Middle frontal gyrus (tissue), 1 donor: Measurements from ENCODE around the gene KLF7.

Experiments
- DNase-seq: peaks from one replicate; pipeline ENCODE4 v3.0.0-alpha.2; 2015; ENCODE audit warnings: low spot score; ENCODE audit errors: extremely low spot score

Gene KLF7

GRCh38 chr2:207167099-207167923 lies 1.6 kb upstream of the KLF7 start:
- no peak for DNase-seq

GRCh38 chr2:207166349-207167098 lies 776 bp upstream of the KLF7 start:
- no peak for DNase-seq

GRCh38 chr2:207166039-207166348 lies 246 bp upstream of the KLF7 start:
- peak; percentile 98 for DNase-seq

GRCh38 chr2:207164006-207164831 lies 1.5 kb downstream of the KLF7 start:
- DNase-seq, result no peak

GRCh38 chr2:207163756-207164005 lies 2.1 kb downstream of the KLF7 start:
- DNase-seq, result no peak

- no peak for DNase-seq
Observed at GRCh38 chr2:207163053-207163755, 2.5 kb downstream of the KLF7 start.

DNA sequence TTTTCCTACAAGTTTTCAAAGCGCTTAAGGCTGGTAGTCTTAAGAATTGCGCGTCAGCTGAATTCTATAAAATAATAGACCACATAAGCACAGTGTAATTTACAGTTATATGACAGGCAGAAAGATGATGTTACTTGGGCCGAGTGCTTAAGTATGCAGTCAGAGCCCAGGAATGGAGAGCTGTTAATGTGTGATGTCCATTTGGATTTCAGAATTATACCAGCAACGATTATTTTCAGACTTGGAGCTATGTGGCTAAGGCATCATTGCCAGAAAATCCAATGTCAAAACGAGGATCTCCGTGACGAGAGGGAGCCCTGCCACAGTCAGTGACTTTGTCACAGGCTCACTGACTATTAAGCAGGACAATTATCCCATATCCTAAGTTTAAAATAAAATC lies 3.4 kb downstream of the KLF7 start:
- no peak for DNase-seq

DNA sequence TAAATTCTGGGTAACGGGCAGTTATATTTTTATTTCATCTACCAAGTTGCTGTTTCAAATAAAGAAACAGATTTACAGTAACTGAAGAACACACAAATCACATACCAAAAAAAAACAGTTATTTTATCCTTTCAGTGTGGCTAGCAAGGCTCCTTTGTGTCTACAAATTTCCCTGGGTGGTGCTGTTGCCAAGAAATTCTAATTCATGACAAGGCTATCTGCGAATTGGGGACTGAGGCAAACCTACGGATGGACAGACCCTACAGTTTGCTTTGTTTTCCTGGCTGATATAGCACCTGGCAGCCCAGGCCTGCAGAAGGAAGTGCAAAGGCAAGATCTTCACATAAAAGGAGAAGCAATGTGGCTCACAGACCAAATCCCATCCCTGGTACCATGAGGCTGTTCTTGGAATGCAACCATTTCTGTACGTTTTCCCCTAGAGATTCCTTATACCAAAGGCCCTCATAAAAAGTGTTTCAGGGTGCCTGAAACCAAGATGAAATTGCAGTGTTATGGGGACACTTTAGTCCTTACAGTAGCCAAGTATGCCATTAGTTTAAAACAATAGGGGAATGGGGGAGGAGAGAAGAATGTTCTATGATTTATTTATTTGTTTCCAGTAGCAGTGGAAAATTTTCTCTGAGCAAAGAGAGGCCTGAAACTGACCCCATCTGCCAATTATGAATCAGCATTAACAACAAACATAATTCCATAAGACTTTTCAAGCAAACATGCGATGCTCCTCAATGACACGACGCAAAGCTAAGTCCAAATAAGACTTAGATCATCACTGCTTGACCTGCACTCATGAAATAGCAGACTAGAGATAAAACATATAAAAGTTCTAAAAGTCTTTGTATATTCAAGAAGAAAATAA lies 4.3 kb downstream of the KLF7 start:
- DNase-seq, result no peak

- no peak for DNase-seq
Observed at GRCh38 chr2:207160115-207160514, 5.6 kb downstream of the KLF7 start.

DNA sequence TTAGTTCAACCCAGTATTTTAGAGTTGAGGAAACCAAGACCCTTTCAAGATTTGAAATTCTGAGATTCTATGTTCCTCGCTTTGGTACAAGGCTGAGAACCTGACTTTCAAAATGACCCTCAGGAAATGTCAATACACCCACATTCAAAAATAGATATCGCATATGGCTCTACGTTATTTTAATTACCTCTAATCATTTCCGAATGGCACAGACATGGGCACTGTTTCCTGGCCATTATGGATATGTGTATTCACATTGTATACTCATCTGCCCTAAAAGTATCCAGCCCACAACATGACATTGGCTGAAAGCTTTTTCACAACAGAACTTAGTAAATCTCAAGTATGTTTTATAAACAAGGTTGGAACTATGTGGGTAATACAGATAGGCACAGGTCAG lies 6.7 kb downstream of the KLF7 start:
- DNase-seq, result no peak

DNA sequence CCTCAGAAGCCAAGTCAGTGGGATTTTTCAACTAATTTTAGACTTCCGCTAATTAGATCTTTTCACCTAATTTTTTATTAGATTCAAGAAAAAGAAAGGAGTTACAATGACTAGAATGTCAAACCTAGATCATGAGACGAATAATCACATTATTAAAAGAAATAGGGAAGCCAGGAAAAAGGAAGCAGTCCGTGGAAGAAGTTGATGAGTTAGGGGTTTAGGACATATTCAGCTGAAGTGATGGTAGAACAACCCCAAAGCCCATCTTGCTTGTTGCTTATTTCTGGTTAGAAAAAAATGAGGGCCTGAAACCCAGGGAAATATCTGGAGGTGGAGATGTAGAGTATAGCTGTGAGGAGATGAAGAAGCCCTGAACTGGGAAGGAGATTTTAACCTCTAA lies 8.0 kb downstream of the KLF7 start:
- no peak for DNase-seq

DNA sequence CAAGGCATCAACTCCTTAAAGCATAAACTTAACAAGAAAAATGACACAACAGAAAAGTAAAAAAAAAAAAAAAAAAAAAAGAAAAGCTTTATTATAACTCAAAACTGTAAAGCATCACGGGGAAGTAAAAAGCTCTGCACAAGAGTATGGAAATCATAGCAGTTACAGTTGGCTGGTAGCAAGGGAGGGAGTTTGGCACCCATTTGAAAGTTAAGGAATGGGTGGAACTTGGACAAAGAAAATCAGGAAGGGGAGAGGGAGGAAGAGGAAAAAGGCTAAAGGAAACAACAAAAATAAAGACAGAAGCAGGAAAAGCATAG lies 8.6 kb downstream of the KLF7 start:
- no peak for DNase-seq

- DNase-seq, result no peak
Observed at GRCh38 chr2:207156451-207157161, 9.1 kb downstream of the KLF7 start.

DNA sequence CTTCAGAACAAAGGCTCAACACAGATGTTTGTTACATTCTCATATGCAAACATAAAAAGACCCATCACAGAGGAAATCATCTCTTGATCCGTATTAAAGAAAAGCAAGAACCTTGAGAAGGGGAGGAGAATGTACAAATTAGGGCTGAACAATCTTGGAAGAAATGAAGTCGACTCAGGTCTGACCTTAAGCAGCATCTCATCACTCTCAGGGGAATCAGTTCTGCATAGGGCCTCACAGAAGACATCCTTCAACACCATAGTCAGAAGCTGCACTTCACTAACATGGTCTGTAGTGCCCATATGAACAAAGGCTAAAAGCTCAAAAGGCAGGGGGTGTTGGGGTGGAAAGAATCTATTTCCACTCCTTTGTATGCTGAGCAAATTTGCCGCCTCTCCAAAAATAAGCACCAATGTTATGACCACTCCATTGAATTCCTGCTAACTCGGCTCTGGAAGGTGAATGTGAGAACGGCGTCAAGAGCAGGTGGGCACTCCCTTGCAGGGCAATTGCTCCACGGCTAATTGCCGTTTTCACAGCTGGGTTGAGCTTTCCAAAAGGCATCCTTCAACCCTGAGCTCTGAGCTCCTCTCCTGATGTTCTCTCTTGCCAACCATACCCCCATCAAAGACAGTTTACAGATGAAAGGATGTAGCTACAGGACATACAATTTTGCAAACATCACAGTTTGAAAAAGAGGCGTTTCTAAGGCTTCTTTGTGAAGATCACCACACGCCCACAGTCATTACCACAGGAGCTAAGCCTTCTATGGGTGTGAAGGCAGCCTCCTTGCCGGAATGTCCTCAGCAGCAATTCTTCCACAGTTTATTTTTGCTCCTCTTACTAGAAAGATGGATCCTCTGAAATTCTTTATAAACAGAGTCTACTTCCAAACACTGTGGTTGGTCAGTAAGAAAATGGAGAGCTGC lies 10.0 kb downstream of the KLF7 start:
- no peak for DNase-seq

GRCh38 chr2:207154556-207155510 lies 10.9 kb downstream of the KLF7 start:
- no peak for DNase-seq

GRCh38 chr2:207153266-207153975 lies 12.3 kb downstream of the KLF7 start:
- no peak for DNase-seq

- no peak for DNase-seq
Observed at GRCh38 chr2:207151048-207151447, 14.7 kb downstream of the KLF7 start.
